ENCODE measurements around the gene MEGF6. TPM values are rescaled to one million over a fixed set of nuclear protein-coding genes. Genes with fewer than 3 reads are reported as not detected.

MEGF6 gene
- total and polyA plus RNA-seq, 4 donors, result 17.7 to 54.2 (median 48.2) TPM

- no peaks in the 10 kb centered on the region for H3K4me1 ChIP-seq (ENCODE audit: control insufficient read depth in 5 of 5, insufficient read depth in 5 of 5, low read length in 5 of 5)
- DNase-seq, result no peak
- no peaks in the 10 kb centered on the region for H3K27me3 ChIP-seq (ENCODE audit: control insufficient read depth in 3 of 3, insufficient read depth in 3 of 3, low read length in 2 of 3)
- H3K36me3 ChIP-seq (ENCODE audit: control insufficient read depth in 4 of 4, insufficient read depth in 4 of 4, low read length in 4 of 4), result peaks cover 0 to 15% (median 3%) of the 10 kb centered on the region in 4 donors
- H3K9me3 ChIP-seq (ENCODE audit: control insufficient read depth in 4 of 4, insufficient read depth in 3 of 4, low read length in 3 of 4), result no peaks in the 10 kb centered on the region
- no peak overlapping the region for H3K27ac ChIP-seq (ENCODE audit: low read depth in 1 of 2, low read length in 1 of 2)
- no peak overlapping the region for H3K4me3 ChIP-seq
- TF ChIP-seq CTCF (IDR thresholded peaks at IDR 0.05; ENCODE audit: control extremely low read depth, extremely low read depth), result no peak
- H3K9ac ChIP-seq (ENCODE audit: insufficient read depth in 1 of 2, low read length in 2 of 2), result no peak overlapping the region
- WGBS, 2 donors, result 92 to 95% methylated on average over 12 of the region's 12 CpGs
- ATAC-seq (ENCODE audit: insufficient read depth, low FRiP score), result no peak
Observed at GRCh38 chr1:3515272-3515671, 96.0 kb downstream of the MEGF6 start.

- peaks cover 0 to 15% (median 3%) of the 10 kb centered on the region in 4 donors for H3K36me3 ChIP-seq (ENCODE audit: control insufficient read depth in 4 of 4, insufficient read depth in 4 of 4, low read length in 4 of 4)
- no peak overlapping the region for H3K9ac ChIP-seq (ENCODE audit: insufficient read depth in 1 of 2, low read length in 2 of 2)
- no peak for ATAC-seq (ENCODE audit: insufficient read depth, low FRiP score)
- H3K27me3 ChIP-seq (ENCODE audit: control insufficient read depth in 3 of 3, insufficient read depth in 3 of 3, low read length in 2 of 3), result no peaks in the 10 kb centered on the region
- H3K9me3 ChIP-seq (ENCODE audit: control insufficient read depth in 4 of 4, insufficient read depth in 3 of 4, low read length in 3 of 4), result no peaks in the 10 kb centered on the region
- H3K4me3 ChIP-seq, result no peak overlapping the region
- H3K27ac ChIP-seq (ENCODE audit: low read depth in 1 of 2, low read length in 1 of 2), result no peak overlapping the region
- no peaks in the 10 kb centered on the region for H3K4me1 ChIP-seq (ENCODE audit: control insufficient read depth in 5 of 5, insufficient read depth in 5 of 5, low read length in 5 of 5)
- TF ChIP-seq CTCF (IDR thresholded peaks at IDR 0.05; ENCODE audit: control extremely low read depth, extremely low read depth), result no peak
- WGBS, 2 donors, result 94 to 95% methylated on average over 17 of the region's 17 CpGs
- no peak for DNase-seq
Observed at GRCh38 chr1:3514404-3514803, 96.9 kb downstream of the MEGF6 start.

- Histone ChIP-seq H3K9me3 (ENCODE audit: control insufficient read depth in 4 of 4, insufficient read depth in 3 of 4, low read length in 3 of 4) (no peaks in the 10 kb centered on the region), H3K9ac (ENCODE audit: insufficient read depth in 1 of 2, low read length in 2 of 2) (no peak overlapping the region), H3K36me3 (ENCODE audit: control insufficient read depth in 4 of 4, insufficient read depth in 4 of 4, low read length in 4 of 4) (peaks cover 0 to 30% (median 0%) of the 10 kb centered on the region in 4 donors), H3K4me3 (no peak overlapping the region), H3K27ac (ENCODE audit: low read depth in 1 of 2, low read length in 1 of 2) (no peak overlapping the region), H3K27me3 (ENCODE audit: control insufficient read depth in 3 of 3, insufficient read depth in 3 of 3, low read length in 2 of 3) (no peaks in the 10 kb centered on the region), H3K4me1 (ENCODE audit: control insufficient read depth in 5 of 5, insufficient read depth in 5 of 5, low read length in 5 of 5) (no peaks in the 10 kb centered on the region)
- DNase-seq, result no peak
- no peak for TF ChIP-seq CTCF (IDR thresholded peaks at IDR 0.05; ENCODE audit: control extremely low read depth, extremely low read depth)
- ATAC-seq (ENCODE audit: insufficient read depth, low FRiP score), result peak; percentile 9
- 96 to 98% methylated on average over 11 to 15 of the region's 15 CpGs for WGBS, 2 donors
Observed at GRCh38 chr1:3511856-3512255, 99.5 kb downstream of the MEGF6 start.

GRCh38 chr1:3511306-3511705, 100.0 kb downstream of the MEGF6 start:
- 94 to 97% methylated on average over 16 of the region's 16 CpGs for WGBS, 2 donors
- H3K4me1 ChIP-seq (ENCODE audit: control insufficient read depth in 5 of 5, insufficient read depth in 5 of 5, low read length in 5 of 5), result no peaks in the 10 kb centered on the region
- peaks cover 0 to 31% (median 0%) of the 10 kb centered on the region in 4 donors for H3K36me3 ChIP-seq (ENCODE audit: control insufficient read depth in 4 of 4, insufficient read depth in 4 of 4, low read length in 4 of 4)
- no peak for ATAC-seq (ENCODE audit: insufficient read depth, low FRiP score)
- no peak overlapping the region for H3K27ac ChIP-seq (ENCODE audit: low read depth in 1 of 2, low read length in 1 of 2)
- no peaks in the 10 kb centered on the region for H3K27me3 ChIP-seq (ENCODE audit: control insufficient read depth in 3 of 3, insufficient read depth in 3 of 3, low read length in 2 of 3)
- no peak overlapping the region for H3K4me3 ChIP-seq
- no peak for TF ChIP-seq CTCF (IDR thresholded peaks at IDR 0.05; ENCODE audit: control extremely low read depth, extremely low read depth)
- DNase-seq, result no peak
- no peaks in the 10 kb centered on the region for H3K9me3 ChIP-seq (ENCODE audit: control insufficient read depth in 4 of 4, insufficient read depth in 3 of 4, low read length in 3 of 4)
- H3K9ac ChIP-seq (ENCODE audit: insufficient read depth in 1 of 2, low read length in 2 of 2), result no peak overlapping the region
